Measurements from ENCODE around the gene RBM33.
"Not testable (repeated sequence)": the region's sequence is repeated elsewhere in the genome, so short reads cannot be mapped to it uniquely, and the experiment has no call there.

RBM33 gene

DNA sequence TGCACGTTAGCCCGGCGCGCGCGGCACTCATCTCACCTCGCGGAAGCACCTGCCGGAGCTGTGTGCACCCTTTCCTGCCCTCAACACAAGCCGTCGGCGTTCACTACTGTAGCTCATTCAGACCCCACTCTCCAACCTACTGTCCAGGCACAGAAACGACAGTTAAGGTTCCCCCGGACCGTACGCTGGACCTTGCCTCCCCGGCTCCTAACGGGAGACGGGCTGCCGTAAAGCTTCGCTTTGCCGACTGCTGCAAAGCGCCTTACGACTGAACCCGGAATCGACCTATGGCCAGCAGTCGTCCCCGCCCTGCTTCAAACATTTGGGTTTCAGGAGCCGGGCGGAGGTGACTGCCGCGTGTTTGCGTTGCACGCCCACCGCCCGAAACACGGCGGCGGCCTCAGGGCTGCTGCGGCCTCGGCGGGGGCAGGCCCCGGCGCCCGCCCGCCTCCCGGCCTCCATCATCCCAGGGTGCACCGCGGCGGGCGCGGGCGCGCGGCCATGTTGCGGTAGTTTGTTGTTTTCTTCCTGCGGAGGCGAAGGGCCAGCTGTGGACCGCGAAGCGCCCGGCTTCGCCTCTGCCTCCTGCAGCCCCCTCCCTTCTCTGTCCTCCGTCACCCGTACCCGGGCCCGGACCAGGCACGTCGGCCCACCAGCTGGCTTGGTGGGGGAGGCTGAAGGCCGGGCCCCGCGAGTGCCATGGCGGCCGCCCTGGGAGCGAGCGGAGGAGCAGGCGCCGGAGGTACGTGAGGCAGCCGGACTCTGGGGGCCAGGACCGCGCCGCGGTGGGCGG, at the start of gene RBM33:
Gene RBM33 (plus strand): TSS at position 484 of the 793 bp plus-strand sequence. CDS start 216 bp downstream, at position 700.
- DNase-seq (ENCODE audit: low read depth) = peak; percentile 72

DNA sequence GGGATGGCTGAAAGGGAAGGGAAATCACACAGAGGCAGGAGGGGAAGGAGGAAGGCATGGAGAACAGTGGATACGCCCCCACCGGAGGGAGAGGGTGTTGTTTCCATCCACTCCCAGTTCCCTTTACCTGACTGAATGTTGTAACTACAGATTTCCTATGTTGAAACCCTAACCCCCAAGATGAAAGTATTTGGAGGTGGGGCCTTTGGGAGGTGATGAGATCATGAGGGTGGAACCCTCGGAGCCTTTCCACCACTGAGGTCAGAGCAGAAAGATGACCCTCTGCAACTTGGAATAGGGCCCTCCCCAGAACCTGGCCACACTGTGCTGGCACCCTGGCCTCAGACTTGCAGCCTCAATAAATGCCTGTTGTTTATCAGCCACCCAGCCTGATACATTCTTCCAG, 49.5 kb upstream of the RBM33 start:
- DNase-seq (ENCODE audit: low read depth) = no peak

- DNase-seq (ENCODE audit: low read depth) = no peak
Measured at GRCh38 chr7:155597753-155598140, 46.7 kb upstream of the RBM33 start.

DNA sequence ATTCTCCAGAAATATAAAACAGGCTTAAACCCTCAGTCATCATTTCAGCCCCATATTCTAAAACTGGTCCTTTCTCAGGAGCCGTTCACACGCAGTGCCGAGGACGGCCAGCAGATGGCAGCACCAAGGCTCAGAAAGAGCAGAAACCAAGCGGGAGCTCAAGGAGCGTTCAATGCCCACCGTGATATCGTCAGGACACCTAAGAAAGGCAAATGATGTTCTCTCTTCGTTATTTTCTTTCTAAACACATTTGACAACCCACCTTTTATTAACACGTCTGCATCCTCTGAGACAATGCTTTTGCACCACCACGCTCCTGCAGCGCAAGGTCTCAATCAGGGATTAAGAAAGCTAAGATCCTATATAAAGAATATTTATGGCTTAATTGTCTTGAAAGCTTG, 45.7 kb upstream of the RBM33 start:
- peak; percentile 52 for DNase-seq (ENCODE audit: low read depth)

DNA sequence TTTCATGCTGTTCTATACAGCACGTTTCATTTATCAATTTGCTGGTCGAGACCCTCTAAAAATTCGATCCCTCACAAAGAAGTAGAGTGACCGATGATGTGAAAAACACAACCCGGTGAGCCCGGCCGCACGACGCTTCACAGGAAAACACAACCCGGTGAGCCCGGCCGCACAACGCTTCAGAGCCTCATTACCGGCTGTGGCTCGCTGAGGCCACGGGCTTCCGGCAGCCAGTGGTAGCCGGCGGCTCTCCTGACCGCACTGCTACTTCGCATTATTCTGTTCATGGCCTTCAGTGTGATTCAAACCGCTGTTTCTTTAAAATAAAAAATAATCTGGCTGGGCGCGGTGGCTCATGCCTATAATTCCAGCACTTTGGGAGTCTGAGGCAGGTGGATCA, 42.3 kb upstream of the RBM33 start:
- no peak for DNase-seq (ENCODE audit: low read depth)

DNA sequence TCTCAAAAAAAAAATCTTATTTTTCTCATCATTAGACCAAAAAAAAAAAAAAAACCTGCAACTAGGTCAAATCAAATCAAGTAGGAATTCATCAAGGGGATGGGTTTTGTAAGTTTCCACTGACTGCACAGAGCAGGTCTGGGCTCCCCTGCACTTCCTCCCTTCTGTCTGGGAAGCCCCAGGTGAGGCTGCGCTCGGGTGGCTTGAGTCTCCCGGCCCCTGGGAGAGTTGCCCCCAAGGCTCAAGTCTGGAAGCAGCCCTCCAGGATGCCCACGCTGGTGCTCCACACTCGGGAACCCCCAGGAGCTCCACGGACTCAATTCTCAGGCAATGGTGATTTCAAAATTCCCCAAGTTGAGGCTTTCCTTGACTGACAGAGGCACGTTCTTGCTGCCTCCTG, 41.7 kb upstream of the RBM33 start:
- no peak for DNase-seq (ENCODE audit: low read depth)

DNA sequence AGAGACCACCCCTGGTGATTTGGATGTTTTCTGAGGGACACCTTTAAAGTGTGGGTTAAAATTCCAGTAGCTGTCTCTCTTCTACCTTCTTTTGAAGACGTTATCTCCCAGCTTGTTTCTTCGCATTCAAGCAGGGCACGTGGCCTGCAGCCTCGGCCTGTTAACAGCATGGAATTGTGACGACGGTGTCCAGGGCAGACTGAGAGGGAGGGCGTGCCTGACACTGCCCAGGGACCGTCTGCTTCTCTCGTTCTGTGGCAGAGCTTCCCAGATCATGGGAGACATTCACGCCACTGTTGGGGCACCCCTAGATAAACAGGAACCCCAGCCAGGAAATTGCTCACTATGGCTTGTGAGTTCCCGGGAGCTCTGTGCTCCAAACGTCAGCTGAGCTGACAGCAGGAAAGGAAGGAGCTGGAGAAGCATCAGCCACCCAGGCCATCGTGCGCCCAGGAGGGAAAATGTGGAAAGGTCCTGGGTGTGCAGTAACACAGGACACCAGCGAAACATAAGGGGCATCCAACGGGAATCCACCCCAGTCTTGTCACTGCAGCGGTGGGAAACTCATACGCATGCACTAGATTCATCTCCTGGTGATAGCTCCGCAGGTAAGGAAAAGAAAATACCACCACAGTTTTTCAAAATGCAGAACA, 41.1 kb upstream of the RBM33 start:
- no peak for DNase-seq (ENCODE audit: low read depth)

GRCh38 chr7:155603858-155604503, 40.5 kb upstream of the RBM33 start:
- DNase-seq (ENCODE audit: low read depth) = no peak

DNA sequence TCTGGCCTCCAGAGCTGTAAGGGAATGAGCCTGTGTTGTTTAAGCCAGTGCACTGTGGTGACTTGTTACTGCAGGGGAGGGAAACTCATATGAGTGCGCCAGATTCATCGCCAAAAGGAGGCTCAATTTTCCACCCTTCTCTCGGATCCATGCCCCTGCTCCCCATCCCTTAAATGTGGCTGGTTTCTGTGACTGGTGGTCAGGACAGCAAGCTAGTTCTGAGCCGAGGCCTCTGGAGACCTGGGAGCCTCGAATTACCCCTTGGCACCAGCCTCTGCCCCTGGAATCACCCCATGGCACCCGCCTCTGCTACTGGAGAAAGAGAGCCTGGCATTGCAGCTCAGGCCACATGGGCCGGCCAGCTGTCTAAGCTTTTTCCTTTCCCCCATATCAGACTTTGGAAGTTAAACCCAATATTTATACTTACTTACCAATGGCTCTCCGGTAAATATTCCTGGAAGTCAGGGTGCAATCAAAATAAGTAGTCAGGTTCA, 39.9 kb upstream of the RBM33 start:
- no peak for DNase-seq (ENCODE audit: low read depth)

DNA sequence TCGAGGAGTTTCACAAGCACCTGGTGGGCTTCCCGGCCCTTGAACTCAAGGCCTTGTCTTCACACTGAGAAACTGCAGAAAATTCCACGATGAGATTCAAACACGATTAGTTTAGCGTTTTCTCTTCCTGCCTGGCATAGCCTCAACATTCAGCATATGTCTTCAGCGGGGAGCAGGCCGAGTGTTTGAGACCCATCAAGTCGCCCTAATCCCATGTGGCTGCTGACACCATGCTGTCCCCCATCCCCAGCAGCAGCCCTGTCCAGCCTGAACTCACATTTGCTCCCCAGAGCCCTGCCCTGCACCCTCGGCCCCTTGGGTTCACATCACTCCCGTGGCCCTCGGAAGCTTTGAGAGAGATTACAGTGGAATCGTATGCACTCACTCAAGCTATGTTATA, 35.3 kb upstream of the RBM33 start:
- no peak for DNase-seq (ENCODE audit: low read depth)

DNA sequence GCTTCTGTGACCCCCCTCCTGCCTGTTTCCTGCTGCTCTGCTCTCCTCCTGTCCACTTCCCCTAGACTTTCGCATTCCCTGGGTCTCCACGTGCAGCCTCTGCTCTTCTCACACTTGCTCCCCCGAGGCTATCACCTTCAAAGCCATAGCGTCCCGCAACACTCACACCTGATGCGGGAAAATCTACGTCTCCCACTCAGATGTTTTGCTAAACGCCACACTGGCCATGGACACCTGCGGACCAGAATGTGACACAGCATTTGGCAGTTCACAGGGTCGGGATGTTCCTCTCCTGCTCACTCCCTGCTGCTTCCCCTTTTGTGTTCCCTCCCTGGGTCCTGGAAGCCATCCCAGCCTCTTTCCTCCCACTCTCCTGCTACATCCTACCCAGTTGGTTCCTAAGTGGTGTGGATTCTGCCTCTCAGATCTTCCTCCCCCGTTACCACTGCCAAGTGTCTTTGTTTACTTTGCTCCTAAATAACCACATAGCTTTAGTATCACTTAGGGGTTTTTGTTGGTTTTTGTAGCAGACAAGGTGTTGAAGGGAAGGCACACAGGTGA, 33.7 kb upstream of the RBM33 start:
- DNase-seq (ENCODE audit: low read depth) = no peak

DNA sequence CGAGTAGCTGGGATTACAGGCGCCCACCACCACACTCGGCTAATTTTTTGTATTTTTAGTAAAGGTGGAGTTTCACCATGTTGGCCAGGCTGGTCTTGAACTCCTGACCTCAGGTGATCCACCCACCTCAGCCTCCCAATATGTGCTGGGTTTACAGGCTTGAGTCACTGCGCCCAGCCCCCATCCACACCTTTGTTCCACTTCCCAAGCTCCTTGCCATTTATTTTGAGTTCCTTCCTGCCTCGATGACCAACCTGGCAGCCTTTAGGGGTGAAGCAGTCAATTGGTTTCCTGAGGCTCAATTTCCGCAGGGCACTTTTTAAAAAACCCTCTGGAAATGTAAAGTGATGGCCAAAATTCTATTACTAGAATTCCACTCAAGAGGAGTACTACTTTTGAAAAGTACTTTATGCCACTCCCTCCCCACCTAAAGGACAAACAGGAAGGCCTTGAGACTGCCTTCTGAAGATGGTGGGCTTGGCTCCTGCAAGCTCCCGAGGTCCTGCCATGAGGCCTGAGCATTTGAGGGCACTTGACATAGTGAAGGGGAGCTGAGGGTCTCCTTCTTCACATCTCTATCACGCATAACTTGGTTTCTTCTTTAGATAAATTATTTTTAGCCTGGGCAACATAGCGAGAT, 32.5 kb upstream of the RBM33 start:
- no peak for DNase-seq (ENCODE audit: low read depth)

GRCh38 chr7:155612658-155613057, 31.8 kb upstream of the RBM33 start:
- no peak for DNase-seq (ENCODE audit: low read depth)

DNA sequence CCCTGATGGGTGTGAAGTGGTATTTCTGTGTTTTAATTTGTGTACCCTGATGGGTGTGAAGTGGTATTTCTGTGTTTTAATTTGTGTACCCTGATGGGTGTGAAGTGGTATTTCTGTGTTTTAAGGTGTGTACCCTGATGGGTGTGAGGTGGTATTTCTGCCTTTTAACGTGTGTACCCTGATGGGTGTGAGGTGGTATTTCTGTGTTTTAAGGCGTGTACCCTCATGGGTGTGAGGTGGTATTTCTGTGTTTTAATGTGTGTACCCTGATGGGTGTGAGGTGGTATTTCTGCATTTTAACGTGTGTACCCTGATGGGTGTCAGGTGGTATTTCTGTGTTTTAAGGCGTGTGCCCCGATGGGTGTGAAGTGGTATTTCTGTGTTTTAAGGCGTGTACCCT, 29.4 kb upstream of the RBM33 start:
- DNase-seq (ENCODE audit: low read depth) = not testable (repeated sequence)

GRCh38 chr7:155618708-155619633, 25.5 kb upstream of the RBM33 start:
- DNase-seq (ENCODE audit: low read depth) = no peak

GRCh38 chr7:155619634-155620271, 24.7 kb upstream of the RBM33 start:
- DNase-seq (ENCODE audit: low read depth) = no peak

- no peak for DNase-seq (ENCODE audit: low read depth)
Measured at GRCh38 chr7:155620497-155620896, 24.0 kb upstream of the RBM33 start.

DNA sequence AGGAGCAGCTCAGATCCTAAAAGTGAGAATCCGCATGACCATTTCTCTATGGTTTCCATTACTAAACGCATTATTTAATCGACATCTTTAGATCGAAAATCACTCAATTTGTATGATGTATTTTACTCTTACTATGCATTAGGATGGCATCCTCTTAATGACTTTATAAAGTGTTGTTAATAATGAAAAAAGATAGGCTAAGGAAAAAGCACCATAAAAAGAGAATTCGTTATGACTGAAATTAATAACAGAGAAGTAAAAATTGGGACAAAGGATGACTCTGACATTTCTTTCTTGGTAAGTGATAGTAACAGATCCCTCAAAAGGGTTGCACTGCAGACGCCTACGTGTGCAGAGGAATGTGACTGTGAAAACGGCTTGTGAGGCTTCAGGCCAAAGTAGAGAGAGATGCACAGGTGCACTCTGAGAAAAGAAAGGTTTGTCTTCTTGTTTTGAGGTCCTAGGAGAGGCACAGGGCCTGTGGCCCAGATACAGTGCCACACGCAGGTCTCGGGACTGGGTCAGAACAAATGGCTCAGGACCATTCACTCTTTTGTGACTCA, 23.0 kb upstream of the RBM33 start:
- no peak for DNase-seq (ENCODE audit: low read depth)

GRCh38 chr7:155624412-155624811, 20.0 kb upstream of the RBM33 start:
- DNase-seq (ENCODE audit: low read depth) = no peak

- DNase-seq (ENCODE audit: low read depth) = no peak
Measured at GRCh38 chr7:155625557-155625956, 18.9 kb upstream of the RBM33 start.

All from stimulated activated CD8-positive, alpha-beta memory T cell treated with anti-CD3 and anti-CD28 coated beads, Interleukin-12 subunit alpha, Interleukin-12 subunit beta, amount 100 ng/mL, for 4 hours (primary cell).